ENCODE measurements around the gene MAST4. TPM values are rescaled to one million over a fixed set of nuclear protein-coding genes. Genes with fewer than 3 reads are reported as not detected.

Gene MAST4
- total and polyA plus RNA-seq, 4 donors, result 3.7 to 9.5 (median 6.5) TPM

- TF ChIP-seq ZBTB33 (IDR thresholded peaks at IDR 0.05), result no peak
Observed at GRCh38 chr5:66653325-66653724, 57.1 kb downstream of the MAST4 start (continued).

DNA sequence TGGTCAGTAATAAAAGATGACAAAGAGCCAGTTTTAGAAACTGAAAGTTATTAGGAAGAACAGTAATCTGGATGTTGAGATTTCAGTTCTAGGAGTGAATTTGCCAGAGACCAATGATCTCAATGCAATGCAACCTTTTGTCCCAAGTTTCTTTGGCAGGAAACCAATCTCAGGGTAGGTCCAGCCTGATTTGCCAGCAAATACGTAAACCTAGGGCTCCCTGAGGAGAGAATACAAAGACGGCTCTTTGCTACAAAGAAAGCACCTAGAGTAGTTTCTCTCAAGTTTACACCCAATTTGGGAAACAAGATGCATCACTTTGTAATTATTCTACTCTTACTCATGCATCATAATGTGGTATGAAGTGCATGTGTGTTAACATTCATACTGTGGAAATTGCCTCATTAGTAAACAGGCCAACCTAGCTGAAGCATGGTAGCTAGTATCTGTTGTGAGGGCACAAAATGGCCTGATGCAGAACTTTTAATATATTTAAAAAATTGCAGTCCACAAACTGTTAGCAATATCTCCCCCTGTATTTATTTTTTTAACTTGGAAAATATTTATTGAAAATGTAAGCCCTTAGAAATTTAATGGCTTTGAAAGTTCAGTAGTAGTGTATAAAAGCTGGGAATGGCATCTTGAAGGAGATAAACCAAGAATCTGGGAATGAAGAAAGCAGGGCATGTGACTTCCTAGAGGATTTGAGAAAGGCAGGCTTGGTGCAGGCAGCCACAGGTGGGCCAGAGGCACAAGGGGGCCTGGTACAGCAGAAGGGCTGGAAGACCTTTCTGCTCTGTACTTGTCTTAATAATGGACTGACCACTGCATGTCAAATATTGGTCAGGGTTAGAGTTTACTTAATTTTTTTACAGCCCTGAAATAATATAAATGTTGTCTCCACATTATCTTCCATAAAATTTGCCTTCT is 59.5 kb downstream of the MAST4 start:
- H3K27ac ChIP-seq (ENCODE audit: low read depth in 1 of 2, low read length in 2 of 2), result peak overlapping the region in 1 of 2 donors; percentile 42
- no peak for DNase-seq (ENCODE audit: low spot score)
- no peaks in the 10 kb centered on the region for H3K36me3 ChIP-seq (ENCODE audit: control insufficient read depth in 4 of 4, insufficient read depth in 3 of 4, low read depth in 1 of 4, low read length in 3 of 4)
- 28% methylated on average over 2 of the region's 2 CpGs for WGBS
- no peak overlapping the region for H3K9ac ChIP-seq (ENCODE audit: low read depth in 1 of 2, low read length in 2 of 2)
- H3K4me3 ChIP-seq (ENCODE audit: low read depth in 1 of 3, low read length in 3 of 3), result no peak overlapping the region
- TF ChIP-seq ZBTB33 (IDR thresholded peaks at IDR 0.05), result no peak
- TF ChIP-seq FOXA2 (IDR thresholded peaks at IDR 0.05), result no peak
- no peak for TF ChIP-seq TAF1 (conservative IDR thresholded peaks at IDR 0.05)
- TF ChIP-seq, protein P1, sequence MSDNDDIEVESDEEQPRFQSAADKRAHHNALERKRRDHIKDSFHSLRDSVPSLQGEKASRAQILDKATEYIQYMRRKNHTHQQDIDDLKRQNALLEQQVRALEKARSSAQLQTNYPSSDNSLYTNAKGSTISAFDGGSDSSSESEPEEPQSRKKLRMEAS (IDR thresholded peaks at IDR 0.05), result peak; percentile 9
- TF ChIP-seq GABPA (IDR thresholded peaks at IDR 0.05 in 1 of 2, conservative IDR thresholded peaks at IDR 0.05 in 1 of 2), result no peak
- TF ChIP-seq JUND (IDR thresholded peaks at IDR 0.05), result no peak
- no peak for TF ChIP-seq EGR1 (IDR thresholded peaks at IDR 0.05; ENCODE audit: low read depth in 2 of 2)
- TF ChIP-seq, protein P2, sequence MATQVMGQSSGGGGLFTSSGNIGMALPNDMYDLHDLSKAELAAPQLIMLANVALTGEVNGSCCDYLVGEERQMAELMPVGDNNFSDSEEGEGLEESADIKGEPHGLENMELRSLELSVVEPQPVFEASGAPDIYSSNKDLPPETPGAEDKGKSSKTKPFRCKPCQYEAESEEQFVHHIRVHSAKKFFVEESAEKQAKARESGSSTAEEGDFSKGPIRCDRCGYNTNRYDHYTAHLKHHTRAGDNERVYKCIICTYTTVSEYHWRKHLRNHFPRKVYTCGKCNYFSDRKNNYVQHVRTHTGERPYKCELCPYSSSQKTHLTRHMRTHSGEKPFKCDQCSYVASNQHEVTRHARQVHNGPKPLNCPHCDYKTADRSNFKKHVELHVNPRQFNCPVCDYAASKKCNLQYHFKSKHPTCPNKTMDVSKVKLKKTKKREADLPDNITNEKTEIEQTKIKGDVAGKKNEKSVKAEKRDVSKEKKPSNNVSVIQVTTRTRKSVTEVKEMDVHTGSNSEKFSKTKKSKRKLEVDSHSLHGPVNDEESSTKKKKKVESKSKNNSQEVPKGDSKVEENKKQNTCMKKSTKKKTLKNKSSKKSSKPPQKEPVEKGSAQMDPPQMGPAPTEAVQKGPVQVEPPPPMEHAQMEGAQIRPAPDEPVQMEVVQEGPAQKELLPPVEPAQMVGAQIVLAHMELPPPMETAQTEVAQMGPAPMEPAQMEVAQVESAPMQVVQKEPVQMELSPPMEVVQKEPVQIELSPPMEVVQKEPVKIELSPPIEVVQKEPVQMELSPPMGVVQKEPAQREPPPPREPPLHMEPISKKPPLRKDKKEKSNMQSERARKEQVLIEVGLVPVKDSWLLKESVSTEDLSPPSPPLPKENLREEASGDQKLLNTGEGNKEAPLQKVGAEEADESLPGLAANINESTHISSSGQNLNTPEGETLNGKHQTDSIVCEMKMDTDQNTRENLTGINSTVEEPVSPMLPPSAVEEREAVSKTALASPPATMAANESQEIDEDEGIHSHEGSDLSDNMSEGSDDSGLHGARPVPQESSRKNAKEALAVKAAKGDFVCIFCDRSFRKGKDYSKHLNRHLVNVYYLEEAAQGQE (IDR thresholded peaks at IDR 0.05), result no peak
- TF ChIP-seq HNF4A (conservative IDR thresholded peaks at IDR 0.05), result peak in 1 of 2 donors; percentile 38
- TF ChIP-seq RXRA (IDR thresholded peaks at IDR 0.05), result peak in 1 of 2 donors; percentile 58
- TF ChIP-seq NR2F2 (IDR thresholded peaks at IDR 0.05), result no peak
- no peak for TF ChIP-seq RAD21 (IDR thresholded peaks at IDR 0.05)
- no peak for TF ChIP-seq FOXA1 (IDR thresholded peaks at IDR 0.05)
- TF ChIP-seq, protein P3, sequence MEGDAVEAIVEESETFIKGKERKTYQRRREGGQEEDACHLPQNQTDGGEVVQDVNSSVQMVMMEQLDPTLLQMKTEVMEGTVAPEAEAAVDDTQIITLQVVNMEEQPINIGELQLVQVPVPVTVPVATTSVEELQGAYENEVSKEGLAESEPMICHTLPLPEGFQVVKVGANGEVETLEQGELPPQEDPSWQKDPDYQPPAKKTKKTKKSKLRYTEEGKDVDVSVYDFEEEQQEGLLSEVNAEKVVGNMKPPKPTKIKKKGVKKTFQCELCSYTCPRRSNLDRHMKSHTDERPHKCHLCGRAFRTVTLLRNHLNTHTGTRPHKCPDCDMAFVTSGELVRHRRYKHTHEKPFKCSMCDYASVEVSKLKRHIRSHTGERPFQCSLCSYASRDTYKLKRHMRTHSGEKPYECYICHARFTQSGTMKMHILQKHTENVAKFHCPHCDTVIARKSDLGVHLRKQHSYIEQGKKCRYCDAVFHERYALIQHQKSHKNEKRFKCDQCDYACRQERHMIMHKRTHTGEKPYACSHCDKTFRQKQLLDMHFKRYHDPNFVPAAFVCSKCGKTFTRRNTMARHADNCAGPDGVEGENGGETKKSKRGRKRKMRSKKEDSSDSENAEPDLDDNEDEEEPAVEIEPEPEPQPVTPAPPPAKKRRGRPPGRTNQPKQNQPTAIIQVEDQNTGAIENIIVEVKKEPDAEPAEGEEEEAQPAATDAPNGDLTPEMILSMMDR (IDR thresholded peaks at IDR 0.05; ENCODE audit: low read depth, low read length, missing input control), result no peak
- no peak for TF ChIP-seq ATF3 (IDR thresholded peaks at IDR 0.05)
- peak; percentile 18 for TF ChIP-seq YY1 (IDR thresholded peaks at IDR 0.05)
- H3K9me3 ChIP-seq (ENCODE audit: control insufficient read depth in 4 of 4, low read length in 3 of 4), result no peaks in the 10 kb centered on the region
- H3K4me1 ChIP-seq (ENCODE audit: control insufficient read depth in 4 of 4, insufficient read depth in 4 of 4, low read length in 3 of 4), result peaks cover 0 to 2% (median 0%) of the 10 kb centered on the region in 4 donors
- H3K27me3 ChIP-seq (ENCODE audit: control insufficient read depth in 4 of 4, insufficient read depth in 4 of 4, low read length in 3 of 4), result no peaks in the 10 kb centered on the region

Data from liver (tissue), 9 donors.